Activated effector memory CD4-positive, alpha-beta T cell treated with Interleukin-2 at 50 U/mL for 16 hours (primary cell): Measurements from ENCODE around the gene C12orf75.
"Not testable (repeated sequence)": the region's sequence is repeated elsewhere in the genome, so short reads cannot be mapped to it uniquely, and the experiment has no call there.

Source experiments
- DNase-seq: peaks from one replicate; pipeline ENCODE4 v3.0.0-alpha.2; 2020

C12orf75 gene

DNA sequence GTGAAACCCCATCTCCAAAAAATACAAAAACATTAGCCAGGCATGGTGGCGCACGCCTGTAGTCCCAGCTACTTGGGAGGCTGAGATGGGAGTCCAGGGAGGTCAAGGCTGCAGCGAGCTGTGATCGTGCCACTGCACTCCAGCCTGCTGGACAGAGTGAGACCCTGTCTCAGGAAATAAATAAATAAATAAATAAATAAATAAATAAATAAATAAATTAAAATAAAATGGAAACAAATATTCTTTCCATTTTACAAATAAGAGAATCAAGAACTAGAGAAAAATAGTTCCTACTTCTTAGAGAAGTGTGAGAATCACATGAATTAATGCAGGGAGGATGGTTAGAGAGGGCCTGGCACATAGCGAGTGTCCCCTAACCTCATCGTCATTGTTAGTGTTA, 53.7 kb downstream of the C12orf75 start:
- no peak for DNase-seq

DNA sequence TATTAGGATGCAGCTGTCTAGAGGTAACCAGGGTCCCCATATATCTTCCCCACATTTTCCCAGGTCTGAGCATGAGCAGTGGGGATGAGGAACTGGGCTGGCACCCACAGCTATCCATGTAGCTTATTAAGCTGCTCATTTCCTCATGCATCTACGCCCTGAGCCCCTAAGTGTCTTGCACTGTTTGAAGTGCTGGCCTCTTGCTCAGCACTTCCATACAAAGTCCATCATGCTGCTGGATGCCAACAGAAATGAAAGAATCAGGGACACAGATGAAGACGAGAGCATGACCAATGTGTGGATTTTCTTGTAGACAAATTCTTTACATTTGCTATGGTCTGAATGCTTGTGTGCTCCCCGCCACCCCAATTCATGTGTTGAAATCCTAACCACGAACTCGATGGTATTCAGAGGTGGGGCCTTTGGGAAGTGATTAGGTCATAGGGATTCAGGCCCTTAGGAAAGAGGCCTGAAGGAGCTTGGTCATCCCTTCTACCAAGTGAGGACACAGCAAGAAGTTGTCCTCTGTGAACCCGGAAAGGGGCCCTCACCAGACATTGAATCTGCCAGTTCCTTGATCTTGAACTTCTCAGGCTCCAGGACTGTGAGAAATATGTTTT, 54.5 kb downstream of the C12orf75 start:
- DNase-seq, result no peak

DNA sequence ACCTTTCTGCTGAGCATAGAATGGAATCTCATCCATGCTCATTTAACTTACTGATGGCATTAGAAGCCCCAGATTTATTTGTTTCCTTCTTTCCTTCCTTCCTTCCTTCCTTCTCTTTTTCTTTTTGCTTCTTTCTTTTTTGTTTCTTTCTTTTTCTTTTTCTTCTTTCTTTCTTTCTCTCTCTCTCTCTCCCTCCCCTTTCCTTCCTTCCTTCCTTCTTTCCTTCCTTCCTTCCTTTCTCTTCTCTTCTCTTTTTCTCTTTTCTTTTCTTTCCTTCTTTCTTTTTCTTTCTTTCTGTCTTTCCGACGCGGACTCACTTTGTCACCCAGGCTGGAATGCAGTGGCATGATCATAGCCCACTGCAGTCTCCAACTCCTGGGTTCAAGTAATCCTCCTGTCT, 55.9 kb downstream of the C12orf75 start:
- no peak for DNase-seq

GRCh38 chr12:105391231-105391630, 60.7 kb downstream of the C12orf75 start:
- DNase-seq, result no peak

DNA sequence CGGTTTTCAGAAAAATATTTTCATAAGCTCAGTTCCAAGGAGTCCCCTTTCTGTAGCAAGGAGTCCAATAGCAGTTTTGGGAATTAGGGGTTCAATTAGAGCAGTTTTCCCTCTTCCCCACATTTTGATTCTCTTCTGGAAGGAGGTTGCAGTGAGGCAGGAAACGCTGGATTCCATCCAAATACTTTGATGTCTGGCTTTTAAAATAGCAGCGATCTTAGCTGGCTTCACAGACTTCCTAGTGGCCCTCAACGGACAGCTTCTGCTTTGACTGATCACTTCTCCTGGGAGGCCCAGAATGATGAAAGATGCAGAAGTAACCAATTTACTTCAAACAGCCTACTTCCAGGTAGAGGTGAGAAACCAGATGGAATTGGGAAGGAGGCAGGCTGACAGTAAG, 63.1 kb downstream of the C12orf75 start:
- no peak for DNase-seq

DNA sequence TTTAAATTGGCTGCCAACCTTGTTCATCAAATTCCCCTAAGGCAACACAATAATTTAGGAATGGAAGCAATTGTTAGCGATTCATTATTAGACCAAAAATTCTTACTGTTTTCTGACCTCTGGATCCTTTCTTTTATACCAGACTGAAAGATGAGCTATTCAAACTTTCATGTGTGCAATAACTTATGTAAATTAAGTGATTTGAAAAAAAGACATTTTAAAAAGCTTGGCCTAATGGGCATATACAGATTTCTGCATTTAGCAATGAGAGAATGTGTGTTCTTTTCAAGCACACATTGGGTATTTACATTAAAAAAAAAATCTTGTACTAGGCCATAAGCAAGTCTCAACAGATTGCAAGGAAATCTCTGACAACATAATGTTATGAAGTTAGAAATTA, 65.5 kb downstream of the C12orf75 start:
- no peak for DNase-seq

DNA sequence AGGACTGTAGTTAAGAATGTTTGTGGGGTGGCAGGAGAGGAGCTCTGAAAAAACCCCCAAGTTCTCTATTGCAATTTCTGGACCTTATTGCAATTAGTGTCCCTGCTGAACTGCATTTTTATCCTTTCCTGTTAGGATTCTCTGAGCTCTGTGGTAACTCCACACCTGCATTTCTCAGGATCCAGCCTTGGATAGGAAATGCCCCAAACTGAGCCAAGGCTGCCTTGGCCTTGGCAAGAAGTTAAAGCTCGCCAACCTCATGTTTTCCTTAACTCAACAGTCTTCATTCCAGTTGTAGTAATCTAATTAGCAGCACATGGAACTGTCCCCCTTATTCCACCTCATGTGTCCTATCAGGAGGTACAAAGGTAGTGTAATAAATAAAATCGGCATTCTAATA, 66.5 kb downstream of the C12orf75 start:
- no peak for DNase-seq

DNA sequence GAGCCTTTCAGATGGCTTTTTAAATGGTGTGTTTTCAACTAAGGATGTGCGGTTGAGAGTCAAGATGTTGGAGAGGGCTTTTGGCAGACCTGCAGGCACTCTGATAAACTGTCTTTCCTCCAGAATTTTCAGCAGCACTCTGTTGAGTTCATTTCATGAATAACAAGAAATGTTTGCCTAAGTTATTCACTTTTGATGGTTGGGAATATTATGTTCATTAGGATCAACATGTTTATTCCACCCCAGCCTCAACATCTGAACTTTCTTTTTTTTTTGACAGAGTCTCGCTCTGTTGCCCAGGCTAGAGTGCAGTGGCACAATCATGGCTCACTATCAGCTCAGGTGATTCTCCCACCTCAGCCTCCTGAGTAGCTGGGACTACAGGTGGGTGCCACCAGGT, 68.4 kb downstream of the C12orf75 start:
- DNase-seq, result no peak

DNA sequence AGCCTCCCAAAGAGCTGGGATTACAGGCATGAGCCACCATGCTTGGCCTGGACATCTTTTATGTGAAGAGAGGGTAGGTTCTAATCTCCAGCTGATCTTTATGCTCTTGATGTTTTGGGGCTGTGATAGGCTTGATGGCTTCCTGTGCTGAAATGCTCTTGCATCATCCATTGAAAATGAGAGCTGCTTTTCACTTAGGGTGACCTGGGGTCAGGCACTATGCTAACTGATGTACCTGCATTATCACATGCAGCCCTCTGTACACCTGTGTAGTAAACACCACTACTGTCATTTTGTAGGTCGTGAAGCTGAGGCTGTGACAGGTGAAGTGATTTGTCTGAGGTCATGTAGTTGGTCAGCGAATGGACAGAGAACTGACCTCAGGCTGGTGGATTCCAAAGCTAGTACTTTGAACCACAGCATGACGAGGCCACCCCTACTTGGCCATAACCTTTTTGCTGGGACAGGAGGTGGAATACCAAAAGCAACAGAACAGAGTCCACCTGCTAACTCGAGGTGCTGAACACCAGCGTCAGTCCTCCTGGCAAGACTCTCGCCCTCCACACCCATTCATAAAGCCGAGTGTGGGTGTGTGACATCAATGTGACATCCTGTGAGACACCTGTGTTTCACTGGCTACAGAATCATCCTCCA, 69.1 kb downstream of the C12orf75 start:
- DNase-seq, result no peak

- DNase-seq, result no peak
These were observed 69.7 kb downstream of the C12orf75 start for GRCh38 chr12:105400227-105400626.

GRCh38 chr12:105401198-105401597, 70.7 kb downstream of the C12orf75 start:
- DNase-seq, result no peak

DNA sequence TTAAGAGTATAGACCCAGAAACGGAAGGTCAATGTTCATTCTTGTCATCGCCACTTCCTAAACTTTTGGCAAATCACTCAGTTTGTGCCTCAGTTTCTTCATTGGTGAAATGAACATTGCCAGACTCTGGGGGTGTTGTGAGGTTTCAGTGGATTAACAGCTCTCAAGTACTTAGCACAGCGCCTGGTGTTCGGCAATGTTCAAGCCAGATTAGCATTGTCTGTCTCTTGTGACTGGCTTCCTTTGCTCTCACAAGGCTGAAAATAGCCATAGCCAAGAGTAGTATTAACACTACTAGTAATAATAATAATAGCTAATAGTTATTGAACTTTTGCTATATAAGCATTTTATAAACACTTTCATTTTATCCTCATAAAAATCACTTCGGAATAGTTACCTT, 71.9 kb downstream of the C12orf75 start:
- no peak for DNase-seq

GRCh38 chr12:105403095-105403494, 72.6 kb downstream of the C12orf75 start:
- DNase-seq, result no peak

GRCh38 chr12:105404134-105404533, 73.6 kb downstream of the C12orf75 start:
- DNase-seq, result not testable (repeated sequence)

DNA sequence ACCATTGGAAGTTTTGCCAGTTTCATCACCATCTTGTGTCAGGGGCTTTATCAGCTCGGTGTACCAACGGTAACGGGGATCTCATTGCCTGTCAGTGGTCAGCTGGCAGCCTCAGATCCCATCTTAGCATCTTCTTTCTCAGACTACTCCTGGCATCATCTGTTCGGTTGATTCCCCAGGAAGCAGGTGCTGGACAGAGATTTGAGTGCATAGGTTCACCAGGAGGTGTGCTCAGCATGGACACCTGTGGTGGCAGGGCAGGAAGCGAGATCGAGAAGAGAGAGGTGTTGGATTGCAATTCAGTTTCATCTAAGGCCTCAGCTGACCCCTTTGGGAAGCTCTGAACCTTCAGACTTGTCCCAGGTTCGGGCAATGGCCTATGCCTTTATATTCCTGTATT, 76.0 kb downstream of the C12orf75 start:
- DNase-seq, result no peak

- no peak for DNase-seq
These were observed 78.8 kb downstream of the C12orf75 start for GRCh38 chr12:105409279-105409678.

- DNase-seq, result peak; percentile 4
These were observed 79.4 kb downstream of the C12orf75 start for GRCh38 chr12:105409801-105410471.

DNA sequence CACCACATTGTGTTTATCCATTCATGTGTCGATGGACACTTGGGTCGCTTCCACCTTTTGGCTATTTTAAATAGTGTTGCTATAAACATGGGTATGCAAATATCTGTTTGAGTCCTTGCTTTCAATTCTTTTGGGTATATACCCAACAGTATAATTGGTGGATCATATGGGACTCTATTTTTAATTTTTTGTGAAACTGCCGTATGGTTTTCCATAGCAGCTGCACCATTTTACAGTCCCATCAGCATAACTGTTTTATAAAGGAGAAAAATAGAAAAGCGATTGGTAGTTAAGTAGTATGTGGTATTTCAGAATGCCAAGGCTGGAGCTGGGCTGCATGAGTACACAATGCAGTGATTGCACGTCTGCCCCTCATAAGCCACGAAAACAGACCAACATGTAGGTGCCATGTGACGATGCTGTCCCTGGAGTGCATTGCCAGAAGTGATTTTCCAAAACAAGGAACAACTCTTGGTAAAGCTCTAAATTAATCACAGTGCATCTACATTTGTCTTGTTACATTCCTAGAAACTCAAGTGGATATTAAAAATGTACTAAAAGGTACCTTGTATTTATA, 83.5 kb downstream of the C12orf75 start:
- no peak for DNase-seq

GRCh38 chr12:105417732-105418131, 87.2 kb downstream of the C12orf75 start:
- no peak for DNase-seq

GRCh38 chr12:105418229-105418628, 87.7 kb downstream of the C12orf75 start:
- DNase-seq, result no peak

DNA sequence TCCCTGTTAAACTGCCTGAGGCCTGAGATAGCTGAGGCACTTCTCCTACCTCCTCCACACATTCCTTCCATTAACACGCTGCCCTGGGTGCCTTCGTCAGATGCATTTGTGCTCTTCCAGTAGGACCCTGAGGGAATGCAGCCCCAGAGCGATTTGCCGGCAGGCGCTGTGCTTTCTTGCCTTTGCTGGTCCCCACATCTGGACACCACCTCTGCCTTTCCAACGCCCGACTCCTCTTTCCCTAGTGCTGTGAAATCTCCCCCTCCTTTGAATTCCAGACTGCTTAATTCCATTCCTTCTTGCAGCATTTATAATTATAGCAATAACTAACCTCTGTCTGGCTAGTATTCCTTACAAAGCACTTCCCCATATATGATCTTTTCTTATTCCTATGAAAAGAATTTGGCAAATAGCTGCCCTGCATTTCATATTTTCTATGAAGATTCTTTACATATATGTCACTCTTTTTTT, 88.4 kb downstream of the C12orf75 start:
- no peak for DNase-seq

DNA sequence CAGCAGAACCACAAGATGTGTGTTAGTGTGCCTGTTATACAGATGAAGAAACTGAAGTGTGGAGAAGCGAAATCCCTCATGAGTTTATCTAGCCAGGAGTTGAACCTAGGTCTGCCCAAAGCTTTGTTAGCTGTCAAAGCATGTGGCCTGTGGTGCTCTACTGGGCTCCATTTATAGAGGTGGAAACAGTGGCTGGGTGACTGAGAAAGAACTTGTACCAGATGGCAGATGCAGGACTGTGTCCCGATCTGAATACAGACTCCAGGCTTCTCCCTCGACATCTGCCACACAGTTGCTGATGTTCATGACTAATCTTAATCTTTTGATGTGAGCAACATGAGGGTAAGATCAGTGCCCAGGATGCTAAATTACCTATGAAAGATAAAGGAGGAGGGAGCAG, 89.1 kb downstream of the C12orf75 start:
- DNase-seq, result no peak

GRCh38 chr12:105420046-105420445, 89.6 kb downstream of the C12orf75 start:
- DNase-seq, result no peak

- DNase-seq, result peak; percentile 18
These were observed 90.3 kb downstream of the C12orf75 start for GRCh38 chr12:105420659-105421240.
